HepG2 (cell line): ENCODE results near the gene LSMEM2. TPM values are rescaled to one million over a fixed set of nuclear protein-coding genes. Genes with fewer than 3 reads are reported as not detected.

Experiments
- EEA1 ChIP-seq: sonication (generic); formaldehyde crosslinking; IDR thresholded peaks from 2 replicates; pipeline ENCODE4 v1.5.1; 2020; ENCODE audit warnings: mild to moderate bottlenecking, missing genetic modification reagents, borderline replicate concordance
- GABPB1 ChIP-seq: IDR thresholded peaks from 2 replicates; pipeline ENCODE4 v1.6.1; 2016; ENCODE audit warnings: mild to moderate bottlenecking, missing genetic modification reagents, moderate library complexity, missing compliant biosample characterization
- HNF4G ChIP-seq, 2 experiments: sonication (generic) in 1 of 2; formaldehyde crosslinking in 1 of 2; IDR thresholded peaks; 2 replicates each; pipeline versions ENCODE4 v1.4.0 to v1.6.1; 2011 to 2020; ENCODE audit warnings: borderline replicate concordance in 2 of 2, low read depth in 2 of 2, mild to moderate bottlenecking in 2 of 2, low read length in 1 of 2, missing genetic modification reagents in 1 of 2, moderate library complexity in 1 of 2
- HNRNPL ChIP-seq: fragments of 200-400 bp; formaldehyde crosslinking; IDR thresholded peaks from 2 replicates; pipeline ENCODE4 v1.6.1; 2017; ENCODE audit warnings: mild to moderate bottlenecking, low read depth, low read length
- ISL2 ChIP-seq: sonication (generic); formaldehyde crosslinking; IDR thresholded peaks from 2 replicates; pipeline ENCODE4 v1.5.0; 2020; ENCODE audit warnings: missing genetic modification reagents
- KAT8 ChIP-seq: IDR thresholded peaks from 2 replicates; pipeline ENCODE4 v1.6.1; 2016; ENCODE audit warnings: missing genetic modification reagents, missing compliant biosample characterization
- KMT2A ChIP-seq: sonication (generic); formaldehyde crosslinking; IDR thresholded peaks from 2 replicates; pipeline ENCODE4 v1.4.0; 2020; ENCODE audit warnings: missing genetic modification reagents
- MXI1 ChIP-seq: IDR thresholded peaks from 3 replicates; pipeline ENCODE4 v1.6.1; 2012; ENCODE audit warnings: low read depth, low read length, inconsistent platforms, borderline replicate concordance
- MYC ChIP-seq: sonication (generic); formaldehyde crosslinking; IDR thresholded peaks from 2 replicates; pipeline ENCODE4 v1.9.0; 2021; ENCODE audit warnings: missing genetic modification reagents, borderline replicate concordance
- PLRG1 ChIP-seq: fragments of 450-650 bp; conservative IDR thresholded peaks from 2 replicates; pipeline ENCODE4 v1.6.1; 2016
- POLR2A ChIP-seq, 2 experiments: IDR thresholded peaks; 2 replicates each; pipeline ENCODE4 v1.6.1; 2011; ENCODE audit warnings: low read depth in 2 of 2, low read length in 2 of 2, mild to moderate bottlenecking in 1 of 2, moderate library complexity in 1 of 2; ENCODE audit not compliant: insufficient read depth in 1 of 2
- RXRA ChIP-seq: sonication (generic); formaldehyde crosslinking; IDR thresholded peaks from 2 replicates; pipeline ENCODE4 v1.5.1; 2020; ENCODE audit warnings: missing genetic modification reagents
- SAFB2 ChIP-seq: sonication (generic); formaldehyde crosslinking; IDR thresholded peaks from 2 replicates; pipeline ENCODE4 v1.5.1; 2020; ENCODE audit warnings: missing genetic modification reagents, low read depth, mild to moderate bottlenecking, borderline replicate concordance
- SNAI1 ChIP-seq: sonication (generic); formaldehyde crosslinking; IDR thresholded peaks from 2 replicates; pipeline ENCODE4 v1.5.0; 2020; ENCODE audit warnings: mild to moderate bottlenecking, missing genetic modification reagents, borderline replicate concordance
- STAT5B ChIP-seq: sonication (generic); formaldehyde crosslinking; IDR thresholded peaks from 2 replicates; pipeline ENCODE4 v1.4.0; 2020; ENCODE audit warnings: missing genetic modification reagents
- ZBTB40 ChIP-seq, 2 experiments: fragments of 450-650 bp in 1 of 2; sonication (generic) in 1 of 2; formaldehyde crosslinking in 1 of 2; IDR thresholded peaks; 2 replicates each; pipeline versions ENCODE4 v1.6.1 to v1.8.0; 2016 to 2022; ENCODE audit warnings: antibody characterized with exemption in 1 of 2, mild to moderate bottlenecking in 1 of 2, missing genetic modification reagents in 1 of 2
- ZFY ChIP-seq: sonication (generic); formaldehyde crosslinking; IDR thresholded peaks from 2 replicates; pipeline ENCODE4 v1.4.0; 2020; ENCODE audit warnings: missing genetic modification reagents
- ZMAT5 ChIP-seq: sonication (generic); formaldehyde crosslinking; IDR thresholded peaks from 2 replicates; pipeline ENCODE4 v1.5.0; 2020; ENCODE audit warnings: mild to moderate bottlenecking, low read depth, missing genetic modification reagents, borderline replicate concordance
- ZNF138 ChIP-seq: sonication (generic); formaldehyde crosslinking; IDR thresholded peaks from 2 replicates; pipeline ENCODE4 v1.5.0; 2020; ENCODE audit warnings: mild to moderate bottlenecking, low read depth, missing genetic modification reagents
- ZNF160 ChIP-seq: sonication (generic); formaldehyde crosslinking; IDR thresholded peaks from 2 replicates; pipeline ENCODE4 v1.8.0; 2022; ENCODE audit warnings: mild to moderate bottlenecking, inconsistent platforms, missing genetic modification reagents
- ZNF547 ChIP-seq: sonication (generic); formaldehyde crosslinking; IDR thresholded peaks from 2 replicates; pipeline ENCODE4 v1.5.1; 2020; ENCODE audit warnings: mild to moderate bottlenecking, missing genetic modification reagents
- polyA plus RNA-seq, 8 experiments: library from polyadenylated mRNA; depleted of rRNA in 3 of 8; stranded (reverse) in 7 of 8; unstranded in 1 of 8; fragments of >200 nt; fragmentation: Illumina TruSeq in 4 of 8; extraction: Trizol in 4 of 8; gene quantifications; 2 replicates each; pipeline versions ENCODE4 v1.2.1 to v1.2.3, GENCODE V29; 2011 to 2016; ENCODE audit warnings: low read depth in 4 of 8, missing spikeins in 1 of 8, mixed read lengths in 1 of 8; ENCODE audit not compliant: insufficient read depth in 1 of 8
- total RNA-seq, 5 experiments: library from RNA; depleted of rRNA; stranded (reverse); fragments of >200 nt; fragmentation: Illumina TruSeq; extraction: Trizol; gene quantifications; 2 replicates each; pipeline ENCODE4 v1.2.3, GENCODE V29; 2016; ENCODE audit warnings: low read depth in 1 of 5

LSMEM2 gene
- total and polyA plus RNA-seq, 2 of the 13 experiments (the other 11 are each of a cell fraction or from before 2014, with no cell fraction given) = 0.07 to 0.41 TPM

- no peak for TF ChIP-seq ZBTB40 (IDR thresholded peaks at IDR 0.05)
- 0 out of 2 replicates have a peak, but pooled peaks have one; percentile 14 for TF ChIP-seq ZBTB40 (CRISPR knock-in tag; IDR thresholded peaks at IDR 0.05)
- no peak for TF ChIP-seq MXI1
- TF ChIP-seq MYC (CRISPR knock-in tag) = no peak
- TF ChIP-seq EEA1 (CRISPR knock-in tag) = peak; percentile 67; the same call in 1 of the 2 replicates
- no peak for TF ChIP-seq PLRG1
- 0 out of 2 replicates have a peak, but pooled peaks have one; percentile 3 for TF ChIP-seq GABPB1
- no peak for TF ChIP-seq ZNF160 (CRISPR knock-in tag)
- no peak for TF ChIP-seq HNF4G (IDR thresholded peaks at IDR 0.05; ENCODE audit: borderline replicate concordance, low read depth, low read length)
- TF ChIP-seq HNF4G (CRISPR knock-in tag; IDR thresholded peaks at IDR 0.05; ENCODE audit: borderline replicate concordance, low read depth) = no peak; the same call in 1 of the 2 replicates
- TF ChIP-seq KAT8 (CRISPR knock-in tag) = 0 out of 2 replicates have a peak, but pooled peaks have one; percentile 49
- no peak for TF ChIP-seq ZMAT5 (CRISPR knock-in tag)
- 0 out of 2 replicates have a peak, but pooled peaks have one; percentile 22 for TF ChIP-seq ZNF547 (CRISPR knock-in tag)
- no peak for TF ChIP-seq KMT2A (CRISPR knock-in tag)
- TF ChIP-seq ZNF138 (CRISPR knock-in tag) = no peak
- TF ChIP-seq SNAI1 = 0 out of 2 replicates have a peak, but pooled peaks have one; percentile 12
- no peak for TF ChIP-seq STAT5B (CRISPR knock-in tag)
- TF ChIP-seq ZFY (CRISPR knock-in tag) = 0 out of 2 replicates have a peak, but pooled peaks have one; percentile 9
- peak in 1 of 2 experiments; percentile 24; a peak in 1 of 4 replicates for TF ChIP-seq POLR2A (IDR thresholded peaks at IDR 0.05; ENCODE audit: insufficient read depth in 1 of 2, low read depth in 2 of 2, low read length in 2 of 2)
- TF ChIP-seq HNRNPL = peak; percentile 56; the same call in 1 of the 2 replicates
- TF ChIP-seq SAFB2 (CRISPR knock-in tag) = no peak
- TF ChIP-seq RXRA (CRISPR knock-in tag) = 0 out of 2 replicates have a peak, but pooled peaks have one; percentile 7
- 0 out of 2 replicates have a peak, but pooled peaks have one; percentile 7 for TF ChIP-seq ISL2 (CRISPR knock-in tag)
Observed at GRCh38 chr3:50264964-50265485, 13.9 kb upstream of the LSMEM2 start (continued).
